Parathyroid adenoma (tissue), 2 donors: ENCODE data around the gene ZNF362.

Source experiments
- H2AFZ ChIP-seq: fragments of 300-600 bp; sonication (generic); one replicate; pipeline ENCODE4 v1.7.0; 2017; ENCODE audit warnings: antibody characterized with exemption, mild to moderate bottlenecking
- H3K27ac ChIP-seq: fragments of 300-600 bp; sonication (generic); one replicate; pipeline ENCODE4 v1.7.0; 2017
- H3K27me3 ChIP-seq: fragments of 300-600 bp; sonication (generic); one replicate; pipeline ENCODE4 v1.7.0; 2017; ENCODE audit warnings: low read length; ENCODE audit not compliant: control insufficient read depth, insufficient read depth
- H3K36me3 ChIP-seq: fragments of 300-600 bp; sonication (generic); one replicate; pipeline ENCODE4 v1.7.0; 2017; ENCODE audit warnings: low read length; ENCODE audit not compliant: control insufficient read depth, insufficient read depth
- H3K4me1 ChIP-seq: fragments of 300-600 bp; sonication (generic); one replicate; pipeline ENCODE4 v1.7.0; 2017; ENCODE audit warnings: control low read depth
- H3K4me2 ChIP-seq: fragments of 300-600 bp; sonication (generic); one replicate; pipeline ENCODE4 v1.7.0; 2017; ENCODE audit warnings: low read length
- H3K4me3 ChIP-seq: fragments of 300-600 bp; sonication (generic); one replicate; pipeline ENCODE4 v1.7.0; 2017; ENCODE audit warnings: low read depth, low read length
- H3K79me2 ChIP-seq: fragments of 300-600 bp; sonication (generic); one replicate; pipeline ENCODE4 v1.7.0; 2017; ENCODE audit warnings: control low read depth
- H3K9ac ChIP-seq: fragments of 300-600 bp; sonication (generic); one replicate; pipeline ENCODE4 v1.7.0; 2017; ENCODE audit warnings: mild to moderate bottlenecking
- H3K9me3 ChIP-seq: fragments of 300-600 bp; sonication (generic); one replicate; pipeline ENCODE4 v1.7.0; 2017; ENCODE audit warnings: low read length; ENCODE audit not compliant: control insufficient read depth
- CTCF ChIP-seq: fragments of 300-600 bp; sonication (generic); IDR thresholded peaks from one replicate; pipeline ENCODE4 v1.7.0; 2017; ENCODE audit warnings: antibody characterized with exemption, mild to moderate bottlenecking
- donor health status: primary hyperparathyroidism.

ZNF362 gene

GRCh38 chr1:33338440-33339211 is 82.3 kb downstream of the ZNF362 start:
- no peaks in the 10 kb centered on the region for H3K36me3 ChIP-seq
- no peak overlapping the region for H3K4me2 ChIP-seq
- H3K79me2 ChIP-seq, result peaks cover 44% of the 10 kb centered on the region
- no peak overlapping the region for H3K9ac ChIP-seq
- TF ChIP-seq CTCF, result no peak
- no peaks in the 10 kb centered on the region for H3K27me3 ChIP-seq
- H3K4me3 ChIP-seq, result no peak overlapping the region
- H3K27ac ChIP-seq, result peak overlapping the region; percentile 30
- no peak overlapping the region for H2AFZ ChIP-seq
- peaks cover 3% of the 10 kb centered on the region for H3K4me1 ChIP-seq
- no peaks in the 10 kb centered on the region for H3K9me3 ChIP-seq

GRCh38 chr1:33339413-33339812 is 83.1 kb downstream of the ZNF362 start:
- TF ChIP-seq CTCF, result no peak
- H3K4me3 ChIP-seq, result no peak overlapping the region
- peak overlapping the region; percentile 30 for H3K27ac ChIP-seq
- peaks cover 3% of the 10 kb centered on the region for H3K4me1 ChIP-seq
- H3K79me2 ChIP-seq, result peaks cover 48% of the 10 kb centered on the region
- no peaks in the 10 kb centered on the region for H3K36me3 ChIP-seq
- H2AFZ ChIP-seq, result no peak overlapping the region
- no peaks in the 10 kb centered on the region for H3K27me3 ChIP-seq
- H3K4me2 ChIP-seq, result no peak overlapping the region
- no peaks in the 10 kb centered on the region for H3K9me3 ChIP-seq
- H3K9ac ChIP-seq, result no peak overlapping the region

DNA sequence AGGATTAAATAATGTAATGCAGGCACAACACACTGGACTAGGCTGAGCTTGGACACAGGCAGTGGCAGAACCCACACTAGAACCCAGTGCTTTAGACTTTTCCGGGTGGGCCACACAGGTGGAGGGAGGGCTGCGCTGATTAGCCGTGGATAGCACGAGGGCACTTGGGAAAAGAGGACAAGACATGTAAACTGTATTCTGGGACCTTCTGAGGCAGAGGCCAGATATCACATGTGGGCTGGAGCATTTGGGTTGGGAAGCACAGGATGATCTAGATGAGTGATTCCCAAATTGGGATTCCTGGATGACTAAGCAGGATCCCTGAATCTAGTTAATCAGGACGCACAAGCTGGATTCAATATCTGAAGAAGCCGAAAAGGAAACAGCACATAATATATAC is 84.9 kb downstream of the ZNF362 start:
- Histone ChIP-seq H2AFZ (no peak overlapping the region), H3K9me3 (no peaks in the 10 kb centered on the region), H3K27ac (no peak overlapping the region), H3K36me3 (no peaks in the 10 kb centered on the region), H3K4me1 (peaks cover 3% of the 10 kb centered on the region), H3K27me3 (no peaks in the 10 kb centered on the region), H3K79me2 (peaks cover 50% of the 10 kb centered on the region), H3K4me2 (no peak overlapping the region), H3K9ac (no peak overlapping the region), H3K4me3 (no peak overlapping the region)
- TF ChIP-seq CTCF, result no peak

- no peak overlapping the region for H3K4me2 ChIP-seq
- H3K4me3 ChIP-seq, result no peak overlapping the region
- H3K27me3 ChIP-seq, result no peaks in the 10 kb centered on the region
- H3K79me2 ChIP-seq, result peaks cover 49% of the 10 kb centered on the region
- no peak overlapping the region for H3K9ac ChIP-seq
- no peak for TF ChIP-seq CTCF
- no peak overlapping the region for H2AFZ ChIP-seq
- H3K27ac ChIP-seq, result no peak overlapping the region
- no peaks in the 10 kb centered on the region for H3K9me3 ChIP-seq
- H3K4me1 ChIP-seq, result peaks cover 3% of the 10 kb centered on the region
- no peaks in the 10 kb centered on the region for H3K36me3 ChIP-seq
Measured at GRCh38 chr1:33342041-33342723, 85.9 kb downstream of the ZNF362 start.
